ENCODE results near the gene CAV2. TPM values are rescaled to one million over a fixed set of nuclear protein-coding genes. Genes with fewer than 3 reads are reported as not detected.

CAV2 gene
- total RNA-seq, 1 experiment from 2014 or later = 286 TPM

- H3K4me1 ChIP-seq (ENCODE audit: insufficient read depth, low read length, poor library complexity, severe bottlenecking) = peaks cover 92% of the 10 kb centered on the region
- no peaks in the 10 kb centered on the region for H3K27me3 ChIP-seq (replicated peaks; ENCODE audit: insufficient read depth, low read depth, low read length, poor library complexity)
- H3K27ac ChIP-seq (ENCODE audit: low read depth, low read length, poor library complexity, severe bottlenecking) = peak overlapping the region; percentile 34
- H3K36me3 ChIP-seq (ENCODE audit: insufficient read depth, low read length, poor library complexity, severe bottlenecking) = peaks cover 97% of the 10 kb centered on the region
- TF ChIP-seq EZH2 (IDR thresholded peaks at IDR 0.05; ENCODE audit: borderline replicate concordance, low read depth, low read length, poor library complexity, severe bottlenecking) = no peak
- no peak for TF ChIP-seq CTCF (conservative IDR thresholded peaks at IDR 0.05; ENCODE audit: low read depth, low read length)
- intact Hi-C loops (cut with micrococcal nuclease; ENCODE audit: unreplicated experiment) = no loop called here
- H3K9me3 ChIP-seq (ENCODE audit: low read depth, low read length, poor library complexity, severe bottlenecking) = no peaks in the 10 kb centered on the region
- no peak overlapping the region for H3K4me3 ChIP-seq (ENCODE audit: low read depth, low read length, poor library complexity, severe bottlenecking)
- no peak for DNase-seq (ENCODE audit: low spot score)
- POLR2A ChIA-PET (ENCODE audit: low non-redundant PET) = no interaction called here
- CTCF ChIA-PET = no interaction called here
- BruUV-seq (replicated peaks) = TSS peak; percentile 0
Observed at GRCh38 chr7:116544487-116544886, 44.9 kb downstream of the CAV2 start.

DNA sequence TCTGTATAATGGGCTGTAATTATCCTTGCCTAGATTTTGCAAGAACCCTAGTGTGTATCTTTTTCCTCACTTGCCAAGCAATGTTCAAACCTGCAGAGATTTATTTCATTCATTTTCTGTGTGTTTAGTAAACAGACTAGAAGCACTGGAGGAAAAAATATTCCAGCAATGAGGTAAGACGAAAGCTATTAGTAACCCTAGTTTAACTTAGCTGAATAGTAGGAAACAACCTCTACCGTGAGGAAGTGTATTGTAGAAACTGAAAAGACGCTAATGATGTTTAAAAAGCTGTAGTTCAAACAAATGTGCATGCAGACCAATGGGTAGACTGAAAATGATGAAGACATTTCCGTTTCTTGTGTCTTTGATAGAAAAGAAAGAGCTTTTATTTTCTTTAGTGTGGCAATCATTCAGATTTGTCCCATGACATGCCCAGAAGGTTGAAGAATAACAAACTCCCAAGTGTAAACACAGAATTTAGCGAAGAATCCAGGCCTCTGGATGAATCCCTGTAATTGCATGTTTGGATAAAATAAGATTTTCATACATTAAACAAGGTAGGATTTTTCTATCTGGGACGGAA, 46.0 kb downstream of the CAV2 start:
- H3K4me3 ChIP-seq (ENCODE audit: low read depth, low read length, poor library complexity, severe bottlenecking) = no peak overlapping the region
- peaks cover 97% of the 10 kb centered on the region for H3K36me3 ChIP-seq (ENCODE audit: insufficient read depth, low read length, poor library complexity, severe bottlenecking)
- no peak for DNase-seq (ENCODE audit: low spot score)
- H3K27ac ChIP-seq (ENCODE audit: low read depth, low read length, poor library complexity, severe bottlenecking) = peak overlapping the region; percentile 48
- CTCF ChIA-PET = no interaction called here
- intact Hi-C loops (cut with micrococcal nuclease; ENCODE audit: unreplicated experiment) = no loop called here
- no TSS peak for BruUV-seq (replicated peaks)
- no peaks in the 10 kb centered on the region for H3K9me3 ChIP-seq (ENCODE audit: low read depth, low read length, poor library complexity, severe bottlenecking)
- POLR2A ChIA-PET (ENCODE audit: low non-redundant PET) = interaction anchor here (0.7 kb wide), 1 partner anchor 291 kb away, joined by 4 read pairs; no protein-coding TSS in a partner anchor
- H3K27me3 ChIP-seq (replicated peaks; ENCODE audit: insufficient read depth, low read depth, low read length, poor library complexity) = no peaks in the 10 kb centered on the region
- TF ChIP-seq CTCF (conservative IDR thresholded peaks at IDR 0.05; ENCODE audit: low read depth, low read length) = no peak
- no peak for TF ChIP-seq EZH2 (IDR thresholded peaks at IDR 0.05; ENCODE audit: borderline replicate concordance, low read depth, low read length, poor library complexity, severe bottlenecking)
- peaks cover 91% of the 10 kb centered on the region for H3K4me1 ChIP-seq (ENCODE audit: insufficient read depth, low read length, poor library complexity, severe bottlenecking)

- Histone ChIP-seq H3K36me3 (ENCODE audit: insufficient read depth, low read length, poor library complexity, severe bottlenecking) (peaks cover 97% of the 10 kb centered on the region), H3K27me3 (replicated peaks; ENCODE audit: insufficient read depth, low read depth, low read length, poor library complexity) (no peaks in the 10 kb centered on the region), H3K27ac (ENCODE audit: low read depth, low read length, poor library complexity, severe bottlenecking) (peak overlapping the region; percentile 48), H3K4me3 (ENCODE audit: low read depth, low read length, poor library complexity, severe bottlenecking) (no peak overlapping the region), H3K9me3 (ENCODE audit: low read depth, low read length, poor library complexity, severe bottlenecking) (no peaks in the 10 kb centered on the region), H3K4me1 (ENCODE audit: insufficient read depth, low read length, poor library complexity, severe bottlenecking) (peaks cover 91% of the 10 kb centered on the region)
- BruUV-seq (replicated peaks) = no TSS peak
- POLR2A ChIA-PET (ENCODE audit: low non-redundant PET) = interaction anchor here (0.7 kb wide), 1 partner anchor 292 kb away, joined by 4 read pairs; no protein-coding TSS in a partner anchor
- no peak for DNase-seq (ENCODE audit: low spot score)
- CTCF ChIA-PET = interaction anchor here (0.7 kb wide), 1 partner anchor 293 kb away, joined by 5 read pairs; no protein-coding TSS in a partner anchor
- no peak for TF ChIP-seq CTCF (conservative IDR thresholded peaks at IDR 0.05; ENCODE audit: low read depth, low read length)
- TF ChIP-seq EZH2 (IDR thresholded peaks at IDR 0.05; ENCODE audit: borderline replicate concordance, low read depth, low read length, poor library complexity, severe bottlenecking) = no peak
- intact Hi-C loops (cut with micrococcal nuclease; ENCODE audit: unreplicated experiment) = no loop called here
Observed at GRCh38 chr7:116546054-116546453, 46.5 kb downstream of the CAV2 start.
